Activated T-helper 1 cell treated with anti-CD3 and anti-CD28 coated beads, Interleukin-2, amount 50 U/mL, for 16 hours (primary cell): ENCODE measurements around the gene PITPNM3.
"Not testable (repeated sequence)": the region's sequence is repeated elsewhere in the genome, so short reads cannot be mapped to it uniquely, and the experiment has no call there.

Experiments
- DNase-seq, 2 donors: peaks; one replicate each; pipeline ENCODE4 v3.0.0-alpha.2; 2020; ENCODE audit warnings: low read depth in 1 of 2, low spot score in 1 of 2

PITPNM3 gene

DNA sequence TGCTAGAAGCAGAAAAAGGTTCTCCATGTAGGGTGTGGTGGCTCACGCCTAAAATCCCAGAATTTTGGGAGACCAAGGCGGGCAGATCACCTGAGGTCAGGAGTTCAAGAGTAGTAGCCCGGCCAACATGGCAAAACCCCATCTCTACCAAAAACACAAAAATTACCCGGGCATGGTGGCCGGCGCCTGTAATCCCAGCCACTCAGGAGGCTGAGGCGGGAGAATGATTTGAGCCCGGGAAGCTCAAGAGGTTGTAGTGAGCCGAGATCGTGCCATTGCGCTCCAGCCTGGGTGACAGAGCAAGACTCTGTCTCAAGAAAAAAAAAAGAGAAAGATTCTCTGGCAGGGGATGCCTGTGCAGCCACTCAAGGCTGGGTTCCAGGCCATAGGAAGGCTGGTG lies 54.2 kb downstream of the PITPNM3 start:
- no peak for DNase-seq

DNA sequence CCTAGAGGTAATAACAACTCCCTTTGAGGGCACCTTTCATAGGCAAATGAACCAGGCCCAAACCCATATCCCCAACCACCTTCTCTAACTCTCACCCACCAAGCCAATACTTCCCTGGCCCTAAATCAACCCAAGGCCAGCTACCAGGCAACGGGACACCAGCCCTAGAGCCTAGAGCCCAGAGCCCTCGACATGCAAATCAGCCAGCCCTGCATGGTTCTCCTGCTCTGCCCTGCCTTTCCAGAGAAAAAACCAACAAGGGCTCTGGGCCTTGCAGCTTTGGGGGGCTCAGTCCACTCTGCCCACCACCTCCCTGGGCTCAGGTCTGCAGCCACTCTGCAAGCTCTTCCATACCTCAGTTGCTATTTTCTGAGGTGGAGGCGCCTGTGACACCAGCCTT lies 55.0 kb downstream of the PITPNM3 start:
- DNase-seq = no peak

DNA sequence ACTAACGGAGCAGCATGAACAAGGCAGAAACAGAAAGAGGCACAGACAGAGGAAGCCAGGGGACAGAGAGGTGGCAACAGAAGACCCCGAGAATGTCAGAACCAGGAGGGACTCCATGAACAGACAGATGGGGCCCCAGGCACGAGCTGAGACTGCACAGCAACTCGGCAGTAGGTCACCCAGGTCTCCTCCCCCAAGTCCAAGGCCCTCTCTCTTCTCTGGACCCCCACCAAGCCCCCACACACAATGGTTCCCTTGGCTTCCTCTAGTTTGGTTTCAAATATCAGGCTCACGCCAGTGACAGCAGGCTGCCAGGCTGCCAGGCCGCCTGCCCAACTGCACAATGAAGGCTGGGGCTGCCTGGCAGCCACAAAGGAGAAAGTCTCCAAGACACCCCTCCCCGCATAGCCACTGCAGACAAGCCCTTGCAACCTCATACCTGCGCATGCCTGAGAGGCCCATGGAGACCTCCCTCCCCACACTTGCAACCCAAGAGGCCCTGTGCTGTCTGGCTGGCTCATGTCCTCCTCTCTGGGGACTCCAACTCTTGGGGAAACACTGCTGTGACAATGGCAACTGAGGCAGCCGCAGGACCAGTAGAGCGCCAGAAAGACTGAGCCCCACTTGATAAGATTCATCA lies 57.3 kb downstream of the PITPNM3 start:
- no peak for DNase-seq

DNA sequence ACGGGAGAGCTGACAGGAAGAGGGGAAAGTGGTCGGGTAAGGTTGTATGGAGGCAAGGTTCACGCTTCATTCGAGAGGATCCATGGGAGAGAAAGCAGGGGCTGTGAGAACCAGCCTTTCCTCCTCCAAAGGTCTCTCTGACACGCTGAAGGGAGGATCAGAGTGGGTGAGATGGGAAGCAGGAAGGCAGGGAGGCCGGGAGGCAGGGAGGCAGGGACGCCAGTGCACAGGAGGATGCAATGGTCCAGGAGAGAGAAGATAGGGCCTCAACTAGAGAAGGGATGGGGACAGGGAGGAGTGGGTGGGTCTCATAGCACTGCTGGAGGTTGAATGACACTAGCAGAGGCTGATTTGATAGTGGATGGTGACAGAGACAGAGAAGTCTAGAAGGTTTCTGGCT lies 58.0 kb downstream of the PITPNM3 start:
- DNase-seq = no peak

DNA sequence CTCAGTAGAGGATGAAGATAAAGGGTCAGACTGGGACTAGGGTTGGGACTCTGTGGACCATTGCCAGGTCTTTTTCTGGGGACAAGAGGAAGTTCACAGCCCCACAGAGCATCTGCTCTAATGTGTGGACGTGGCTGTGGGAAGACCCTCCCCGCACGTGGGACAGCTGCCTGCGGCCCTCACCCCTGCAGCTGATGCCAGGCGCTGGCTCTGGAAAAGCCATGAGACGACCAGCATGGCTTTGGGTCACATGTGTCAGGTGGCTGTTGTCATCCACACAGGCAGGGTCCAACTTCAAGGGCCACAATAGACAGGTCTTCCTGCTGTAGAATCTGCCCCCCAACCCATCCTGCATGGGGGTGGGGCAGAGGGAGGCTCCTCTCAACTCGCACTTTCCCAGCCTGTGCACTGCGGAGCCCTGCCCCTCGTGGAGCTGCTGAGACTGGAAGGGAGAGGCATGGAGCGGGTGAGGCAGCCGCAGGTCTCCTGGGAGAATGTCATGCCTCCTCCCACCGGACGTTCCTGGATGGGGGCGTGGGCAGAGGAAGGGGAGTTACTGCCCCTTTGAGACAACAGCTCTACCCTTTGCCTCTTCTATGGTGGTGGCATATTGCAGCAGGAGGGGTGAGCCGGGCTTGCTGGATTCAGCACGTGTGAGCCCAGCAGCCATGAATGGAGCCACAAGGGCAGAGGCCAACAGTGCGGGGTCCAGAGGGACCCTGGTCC lies 58.7 kb downstream of the PITPNM3 start:
- no peak for DNase-seq

DNA sequence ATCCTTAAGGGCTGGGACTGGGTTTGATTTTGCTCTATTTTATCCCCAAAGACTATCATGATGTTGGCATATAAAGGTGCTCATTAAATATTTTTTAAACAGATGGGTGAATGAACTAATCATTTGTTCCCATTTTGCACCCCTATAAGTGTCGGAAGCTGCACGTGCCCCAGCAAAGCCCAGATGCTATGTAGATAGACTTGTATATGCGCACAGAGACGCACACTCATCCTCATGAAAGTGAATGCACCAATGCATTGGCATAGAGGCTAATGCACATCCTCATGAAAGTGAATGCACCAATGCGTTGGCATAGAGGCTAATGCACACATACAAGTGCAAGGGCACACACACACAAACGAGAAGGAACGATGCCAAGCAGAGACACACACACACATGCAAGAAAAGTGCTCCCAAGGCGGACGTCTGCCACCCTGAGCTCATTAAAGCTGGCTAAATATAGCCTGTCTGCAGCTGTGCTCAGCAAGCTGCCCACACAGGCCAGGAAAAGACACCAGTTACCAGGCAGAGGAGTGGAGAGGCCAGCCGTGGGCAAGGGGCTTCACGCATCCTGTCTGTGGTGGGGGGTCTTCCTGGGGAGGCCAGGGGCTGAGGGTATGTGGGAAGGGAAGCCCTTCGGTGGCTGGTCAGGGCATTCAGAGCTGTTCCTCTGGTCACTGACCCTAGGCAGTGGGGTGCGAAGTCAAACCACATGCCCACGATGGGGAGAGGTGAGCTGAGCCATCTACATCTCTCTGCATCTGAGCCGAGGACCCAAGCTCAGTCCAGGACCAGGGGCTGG lies 59.5 kb downstream of the PITPNM3 start:
- DNase-seq = no peak

DNA sequence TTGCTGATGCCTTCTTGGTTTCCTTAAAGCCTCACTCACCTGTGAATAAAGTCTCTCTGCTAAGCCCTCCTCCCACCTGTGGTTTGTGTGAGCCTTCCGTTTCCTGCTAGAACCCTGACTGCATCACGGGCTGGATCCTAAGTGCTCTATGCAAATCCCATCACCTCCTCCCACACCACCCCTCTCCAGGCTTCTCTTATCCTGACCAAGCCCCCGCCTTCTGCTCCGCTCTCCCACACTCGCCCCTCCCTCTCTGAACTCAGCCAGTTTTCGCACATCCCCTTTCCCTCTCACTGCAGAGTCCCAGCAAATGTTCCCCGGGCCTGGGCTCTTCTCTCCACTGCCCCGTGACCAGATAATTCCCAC lies 60.3 kb downstream of the PITPNM3 start:
- no peak for DNase-seq

DNA sequence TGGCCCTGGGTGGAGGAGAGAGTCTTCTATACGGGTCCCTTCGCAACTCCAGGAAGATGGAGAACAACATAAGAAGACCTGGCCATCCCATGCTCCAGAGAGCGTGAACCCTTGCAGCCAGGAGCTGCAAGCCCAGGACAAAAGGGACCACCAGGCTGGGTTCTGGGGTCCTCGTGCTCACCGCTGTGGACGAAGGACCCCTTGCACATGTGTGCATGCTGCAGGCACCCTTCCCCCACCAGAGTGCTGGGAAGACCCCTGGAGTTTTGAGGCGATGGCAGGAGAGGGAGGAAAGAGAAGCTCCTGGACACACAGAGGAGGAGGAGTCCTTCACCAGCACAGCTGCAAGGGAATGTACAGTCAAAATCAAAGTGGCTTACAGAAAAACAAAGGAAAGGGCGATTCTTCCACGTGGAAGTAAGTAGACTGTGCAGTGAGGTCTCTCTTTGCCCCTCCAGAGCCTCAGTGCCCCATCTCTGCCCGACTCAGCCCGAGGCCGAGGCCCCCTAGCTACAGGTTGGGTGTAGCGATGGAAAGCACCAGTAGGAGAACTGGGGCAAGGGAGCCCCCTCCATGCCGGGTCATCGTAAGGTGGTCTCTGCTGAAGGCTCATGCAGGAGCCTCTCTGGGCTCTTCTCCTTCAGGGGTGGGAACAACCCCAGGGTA lies 60.8 kb downstream of the PITPNM3 start:
- no peak for DNase-seq

DNA sequence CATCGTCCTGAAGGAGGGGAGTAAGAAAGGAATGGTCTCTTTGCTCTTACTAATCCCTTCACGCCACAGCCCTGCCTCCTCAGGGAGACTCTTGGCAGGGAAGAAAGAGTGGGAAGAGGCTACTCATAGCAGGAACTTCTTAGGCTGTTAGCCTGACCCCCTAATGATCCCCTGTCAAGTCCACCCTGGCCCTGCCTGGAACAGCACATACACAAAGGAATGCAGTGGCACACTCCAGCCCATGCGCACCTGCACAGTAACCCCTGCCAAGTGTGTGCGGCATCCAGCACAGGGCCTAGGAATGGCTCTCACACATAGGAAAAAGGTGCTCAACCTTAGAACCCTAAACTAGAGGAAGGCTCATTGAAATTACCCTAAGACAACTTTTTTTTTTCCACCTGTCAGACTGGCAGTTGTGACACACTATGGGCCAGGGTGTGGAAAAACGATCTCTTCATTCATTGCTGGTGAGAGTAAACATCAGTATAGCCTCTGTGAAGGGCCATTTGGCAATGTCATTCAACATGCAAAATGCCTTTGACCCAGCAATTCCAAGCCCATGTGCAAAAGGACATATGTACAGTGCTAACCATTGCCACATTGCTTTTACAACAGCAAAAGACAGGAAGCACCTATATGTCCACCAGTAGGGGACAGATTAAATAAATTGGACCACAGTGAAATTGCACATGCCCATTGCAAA lies 62.0 kb downstream of the PITPNM3 start:
- no peak for DNase-seq

DNA sequence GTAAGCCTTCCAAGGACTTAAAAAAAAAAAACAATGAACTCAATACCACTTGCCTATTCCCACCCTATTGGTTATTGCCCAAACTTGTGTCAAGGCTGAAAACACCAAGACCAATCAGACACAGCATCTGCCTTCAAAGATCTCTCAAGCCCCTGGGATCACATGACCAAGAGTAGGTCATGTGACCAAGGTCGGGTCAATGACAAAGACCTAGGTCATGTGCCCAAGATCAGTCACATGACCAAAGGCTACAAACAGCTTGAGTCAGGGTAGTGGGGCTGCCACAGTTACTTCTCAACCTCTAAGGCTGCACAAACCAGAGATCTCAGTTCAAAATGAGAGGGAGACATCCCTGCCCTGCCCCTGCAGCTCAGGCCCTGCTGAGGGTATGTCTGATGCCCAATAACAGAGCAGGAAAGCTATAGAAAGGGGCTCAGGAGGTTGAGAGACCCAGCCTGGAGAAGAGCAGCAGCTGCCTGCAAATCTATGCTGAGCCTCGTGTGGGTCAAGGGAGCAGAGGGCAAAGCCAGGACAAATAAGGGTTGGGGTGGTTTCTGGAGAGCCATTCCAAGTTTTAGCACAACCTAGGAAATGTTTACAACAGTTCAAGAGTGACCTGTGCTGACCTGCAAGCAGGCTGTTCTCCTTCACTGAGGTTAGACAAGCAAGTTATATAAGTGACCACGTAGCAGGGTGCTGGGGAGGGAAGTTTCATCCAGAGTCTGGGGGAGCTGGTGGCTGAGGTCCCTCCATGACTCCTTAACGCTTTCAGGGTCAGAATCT lies 63.3 kb downstream of the PITPNM3 start:
- DNase-seq = no peak

DNA sequence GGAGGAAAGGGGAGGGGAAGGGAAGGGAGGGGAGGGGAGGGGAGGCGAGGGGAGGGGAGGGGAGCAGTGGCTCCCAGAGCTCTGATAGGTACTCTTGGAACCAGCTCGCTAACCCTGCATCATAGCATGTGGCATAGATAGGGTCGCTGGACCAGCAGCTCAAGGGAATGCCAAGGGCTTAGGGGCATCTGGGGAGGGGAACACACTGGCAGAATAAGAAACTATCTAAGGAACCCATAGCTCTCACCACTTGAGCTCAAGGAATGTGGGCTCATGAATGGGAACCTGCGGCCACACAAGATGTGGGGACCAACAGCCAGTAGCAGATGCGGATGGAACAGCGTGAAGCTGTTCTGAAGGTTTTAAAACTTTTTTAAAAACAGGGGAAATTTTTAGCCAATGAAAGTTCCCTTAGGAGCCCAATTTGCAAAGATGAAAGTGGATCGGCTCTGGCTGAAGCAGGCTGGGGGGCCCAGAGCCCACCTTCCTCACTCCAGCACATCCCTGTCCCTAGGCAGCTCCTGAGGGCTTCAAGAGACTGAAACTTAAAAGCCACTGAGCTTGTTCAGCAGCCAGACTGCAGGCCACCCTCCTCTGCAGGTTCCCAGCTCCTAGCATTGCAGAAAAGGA lies 65.2 kb downstream of the PITPNM3 start:
- no peak for DNase-seq

DNA sequence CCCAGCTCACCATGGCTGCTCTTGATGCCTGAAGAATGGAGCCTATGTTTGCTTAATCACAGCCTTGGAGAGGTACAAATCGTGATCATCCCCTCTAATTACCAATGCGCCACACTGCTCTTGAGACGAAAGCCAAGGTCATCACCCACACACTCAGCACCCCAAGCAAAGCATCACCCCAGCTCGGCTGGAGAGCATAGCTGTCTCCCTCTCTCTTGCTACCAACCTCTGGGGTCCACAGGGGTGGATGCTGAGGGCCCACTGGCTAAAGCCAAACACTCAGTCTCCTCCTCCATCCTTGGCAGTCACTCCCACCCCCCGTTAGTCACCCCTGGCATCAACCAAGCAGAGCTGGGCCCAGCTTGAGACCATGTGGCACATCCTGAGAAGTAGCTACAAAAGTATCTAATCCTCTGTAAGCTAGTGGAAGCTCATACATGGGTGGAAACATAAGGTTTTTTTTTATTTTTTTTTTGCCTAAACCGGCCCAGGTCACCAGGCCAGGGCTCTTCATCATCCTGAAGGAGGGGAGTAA lies 67.3 kb downstream of the PITPNM3 start:
- no peak for DNase-seq

DNA sequence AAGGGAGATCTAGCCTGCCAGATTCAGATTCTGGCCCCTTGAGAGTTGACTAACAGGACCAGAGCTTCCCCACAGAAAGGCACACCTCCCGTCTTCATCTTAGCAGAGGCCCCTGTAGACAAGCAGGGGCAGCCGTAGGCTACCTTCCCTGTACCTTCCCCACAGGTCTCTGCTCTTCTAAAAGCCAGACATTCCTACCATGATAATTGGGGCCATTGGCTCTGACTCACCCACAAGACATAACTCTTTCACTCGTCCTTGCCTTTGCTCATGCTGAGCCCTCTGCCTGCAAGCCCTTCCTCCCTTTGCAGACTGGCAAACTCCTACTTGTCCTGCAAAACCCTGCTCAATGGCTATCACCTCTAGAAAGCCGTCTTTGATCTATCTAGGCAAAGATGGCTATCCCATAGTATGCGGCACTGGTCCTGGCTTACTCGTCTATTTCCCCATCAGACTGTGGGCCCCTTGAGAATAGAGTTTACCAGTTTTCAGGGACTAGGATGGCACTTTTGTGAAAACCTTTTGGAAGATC lies 68.3 kb downstream of the PITPNM3 start:
- DNase-seq = no peak

DNA sequence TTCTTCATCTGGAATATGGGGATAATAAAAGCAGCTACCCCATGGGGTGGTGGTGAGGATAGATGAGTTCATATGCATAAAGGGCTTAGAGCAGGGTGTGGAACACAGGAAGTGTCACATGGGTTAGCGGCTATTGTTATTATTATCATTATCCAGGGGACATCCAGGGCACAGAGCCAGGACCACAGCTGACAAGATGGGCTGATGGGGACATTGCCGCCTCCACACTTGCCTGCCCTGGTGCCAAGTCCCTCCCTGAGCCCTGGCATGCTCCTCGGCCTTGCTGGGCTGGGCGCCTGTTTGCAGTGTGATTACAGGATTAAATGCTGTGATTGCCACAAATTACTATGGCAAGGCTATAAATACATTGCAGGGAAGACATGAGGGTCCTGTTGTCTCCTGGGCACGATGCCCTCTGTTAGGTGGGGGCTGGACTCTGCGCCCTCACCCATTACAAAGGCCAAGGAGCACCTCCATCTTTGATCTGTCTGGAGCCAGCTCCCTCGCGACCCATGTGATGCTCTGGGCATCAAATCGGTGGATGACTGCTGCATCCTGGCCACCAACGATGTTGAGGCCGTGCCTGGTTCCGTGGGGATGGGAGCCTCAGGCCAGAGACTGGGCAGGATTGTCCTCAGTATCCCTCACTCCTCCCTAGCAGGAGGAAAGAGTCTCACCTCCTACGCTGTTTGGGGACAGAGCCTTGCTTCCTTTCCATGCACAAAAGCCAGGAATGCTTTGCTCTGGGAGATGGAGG lies 68.9 kb downstream of the PITPNM3 start:
- DNase-seq = no peak

DNA sequence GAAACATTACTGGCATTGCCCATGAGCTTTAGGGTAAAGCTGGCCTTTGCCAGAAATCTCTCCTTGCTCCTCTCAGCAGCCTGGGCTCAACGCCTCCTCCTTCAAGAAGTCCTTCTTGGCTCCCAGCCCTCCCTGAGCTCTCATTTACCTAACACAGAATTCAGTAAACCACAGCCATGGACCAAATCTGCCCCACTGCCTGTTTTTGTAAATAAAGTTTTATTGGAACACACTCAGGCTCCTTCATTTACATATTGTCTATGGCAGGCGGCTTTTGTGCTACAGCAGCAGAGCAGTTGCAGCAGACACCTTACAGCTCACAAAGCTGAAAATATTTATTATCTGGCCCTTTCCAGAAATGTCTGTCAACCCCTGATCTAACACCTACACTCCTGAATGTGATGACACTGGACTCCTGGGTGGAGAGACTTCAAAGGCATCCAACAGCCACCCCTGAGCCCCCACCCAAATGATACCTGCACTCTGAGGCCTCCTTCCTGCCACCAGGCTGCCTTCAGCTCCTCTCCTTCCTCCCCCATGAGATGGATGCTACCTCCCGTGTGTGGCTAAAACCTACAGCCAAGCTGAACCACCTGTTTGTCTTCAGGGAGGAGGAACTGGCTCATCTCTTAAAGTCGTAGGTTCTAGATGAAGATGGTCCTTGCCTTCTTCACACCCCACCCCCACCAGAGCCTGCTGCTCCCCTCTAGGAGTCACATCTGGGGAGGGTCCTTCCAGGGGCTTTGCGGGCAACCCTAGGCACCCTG lies 70.5 kb downstream of the PITPNM3 start:
- no peak for DNase-seq

DNA sequence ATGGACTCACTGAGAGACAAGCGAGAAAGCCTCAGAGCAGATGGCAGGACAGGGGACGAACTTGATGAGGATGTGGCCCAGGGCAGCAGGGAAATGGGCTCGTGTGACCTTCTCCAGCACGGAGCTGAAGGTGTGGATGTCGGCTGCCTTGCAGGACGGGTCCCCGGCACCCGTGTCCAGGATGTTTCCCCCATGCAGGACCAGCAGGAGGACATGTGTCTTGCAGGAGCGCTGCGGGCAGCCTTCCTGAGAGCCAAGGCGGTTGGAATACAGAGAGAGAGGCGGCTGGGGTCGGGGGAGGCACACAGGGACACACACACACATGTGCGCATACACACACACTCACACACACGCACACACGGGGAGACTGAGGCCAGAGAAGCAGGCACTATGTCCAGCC lies 72.8 kb downstream of the PITPNM3 start:
- no peak for DNase-seq

DNA sequence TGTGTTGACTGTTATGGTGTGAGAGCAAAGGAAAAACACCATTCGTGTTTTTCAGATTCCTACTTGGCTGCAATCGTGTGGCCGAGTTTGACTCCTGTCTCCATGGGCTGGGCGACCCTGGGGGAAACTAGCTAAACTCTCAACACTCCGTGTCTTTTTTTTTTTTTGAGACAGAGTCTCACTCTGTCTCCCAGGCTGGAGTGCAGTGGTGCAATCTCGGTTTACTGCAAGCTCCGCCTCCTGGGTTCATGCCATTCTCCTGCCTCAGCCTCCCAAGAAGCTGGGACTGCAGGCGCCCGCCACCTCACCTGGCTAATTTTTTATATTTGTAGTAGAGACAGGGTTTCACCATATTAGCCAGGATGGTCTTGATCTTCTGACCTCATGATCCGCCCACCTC lies 73.6 kb downstream of the PITPNM3 start:
- not testable (repeated sequence) for DNase-seq

DNA sequence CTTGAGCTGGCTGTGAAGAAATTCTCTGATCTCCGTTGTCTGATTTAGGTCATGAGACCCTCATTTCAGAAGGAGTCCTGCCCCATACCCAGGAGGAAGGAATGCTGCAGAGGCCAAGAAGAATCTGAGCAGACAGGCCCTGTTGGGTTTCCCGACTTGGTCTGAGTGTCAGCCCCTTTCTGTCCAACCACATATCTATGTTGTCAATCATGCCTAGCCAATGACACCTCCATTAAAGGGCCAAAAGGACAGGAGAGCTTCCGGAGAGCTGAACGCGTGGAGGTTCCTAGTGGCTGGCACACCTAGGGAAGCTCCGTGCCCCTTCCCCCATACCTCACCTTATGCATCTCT lies 74.3 kb downstream of the PITPNM3 start:
- no peak for DNase-seq
